ENCODE measurements around the gene RXRA. TPM values are rescaled to one million over a fixed set of nuclear protein-coding genes. Genes with fewer than 3 reads are reported as not detected.

Gene RXRA
- total and polyA plus RNA-seq, 2 of the 4 experiments (the other 2 are of a cell fraction) = 7.5 to 17.9 TPM

- Histone ChIP-seq H3K9me1 (ENCODE audit: insufficient read depth, low read length) (0 out of 2 replicates have a peak, but pooled peaks cover 2% of the 10 kb centered on the region), H3K23ac (ENCODE audit: low read depth, low read length) (no peak overlapping the region), H3K18ac (ENCODE audit: low read depth, low read length) (no peak overlapping the region), H3K4me3 (ENCODE audit: insufficient read depth, low read depth, low read length) (no peak overlapping the region), H2AFZ (replicated peaks; ENCODE audit: low read length, poor library complexity) (no peak overlapping the region), H4K8ac (ENCODE audit: low read depth in 2 of 2, low read length in 2 of 2) (no peak overlapping the region), H3K9me3 (ENCODE audit: control insufficient read depth, insufficient read depth, low read length) (no peaks in the 10 kb centered on the region; the same call in 1 of the 2 replicates), H3K4me2 (ENCODE audit: low read depth, low read length) (no peak overlapping the region), H2BK120ac (ENCODE audit: low read depth, low read length) (no peak overlapping the region), H3K14ac (replicated peaks; ENCODE audit: low read depth, low read length) (no peak overlapping the region), H4K91ac (ENCODE audit: insufficient read depth, low read depth, low read length) (no peak overlapping the region), H4K5ac (ENCODE audit: low read depth, low read length) (no peak overlapping the region), H3K27ac (ENCODE audit: insufficient read depth, low read length) (no peak overlapping the region), H2BK15ac (ENCODE audit: low read depth, low read length) (no peak overlapping the region), H3K4ac (ENCODE audit: low read depth, low read length) (no peak overlapping the region), H3K27me3 (ENCODE audit: control insufficient read depth, insufficient read depth, low read length) (peaks cover 20% of the 10 kb centered on the region; the same call in 1 of the 2 replicates), H2BK20ac (ENCODE audit: low read depth, low read length) (no peak overlapping the region), H3K9ac (ENCODE audit: low read depth, low read length) (no peak overlapping the region), H4K20me1 (ENCODE audit: insufficient read depth, low read length) (no peaks in the 10 kb centered on the region), H3K4me1 (ENCODE audit: control insufficient read depth, insufficient read depth, low read length) (peaks cover 6% of the 10 kb centered on the region; the same call in 1 of the 2 replicates), H2AK5ac (ENCODE audit: low read depth, low read length) (no peak overlapping the region), H2AK9ac (replicated peaks; ENCODE audit: low read depth, low read length, poor library complexity) (no peak overlapping the region), H3K36me3 (ENCODE audit: control insufficient read depth, insufficient read depth, low read length) (no peaks in the 10 kb centered on the region), H3K56ac (ENCODE audit: extremely low read depth, insufficient read depth, low read length) (no peak overlapping the region), H3K79me1 (ENCODE audit: low read depth in 1 of 2, low read length in 2 of 2) (no peaks in the 10 kb centered on the region), H2BK5ac (ENCODE audit: low read depth, low read length, poor library complexity, severe bottlenecking) (no peak overlapping the region)
- in situ Hi-C loops (cut with MboI; ENCODE audit: low sequenced_read_pairs) = no loop called here
- POLR2A ChIA-PET (ENCODE audit: unreplicated experiment) = no interaction called here
- WGBS, 2 experiments (ENCODE audit: extremely low coverage in 2 of 2, insufficient read length in 1 of 2) = 84% methylated on average over 5 of the region's 35 CpGs; no CpG with 5 or more reads in 1 of the 2 experiments
- TF ChIP-seq CTCF (conservative IDR thresholded peaks at IDR 0.05; ENCODE audit: low read depth, low read length) (no peak), ELK1 (IDR thresholded peaks at IDR 0.05; ENCODE audit: borderline replicate concordance, low read depth, low read length) (no peak), MAFK (IDR thresholded peaks at IDR 0.05; ENCODE audit: low read depth, low read length) (no peak), POLR2A (IDR thresholded peaks at IDR 0.05; ENCODE audit: low read depth, low read length) (no peak), MXI1 (IDR thresholded peaks at IDR 0.05; ENCODE audit: borderline replicate concordance, low read depth, low read length) (no peak), RAD21 (IDR thresholded peaks at IDR 0.05; ENCODE audit: low read length) (no peak), SMC3 (IDR thresholded peaks at IDR 0.05; ENCODE audit: low read depth, low read length) (no peak), CHD1 (IDR thresholded peaks at IDR 0.05; ENCODE audit: low read depth, low read length) (no peak)
- no peak for ATAC-seq (ENCODE audit: low read depth)
- CTCF ChIA-PET = no interaction called here
- dilution Hi-C loops (cut with HindIII; ENCODE audit: low sequenced_read_pairs, unreplicated experiment) = no loop called here
- DNase-seq = no peak
- intact Hi-C loops (cut with micrococcal nuclease) = no loop called here
- BruUV-seq (replicated peaks) = no TSS peak
Observed at GRCh38 chr9:134287591-134288491, 38.4 kb upstream of the RXRA start.
